A549 treated with GW870086 at 1 μM for 4 hours (cell line): Measurements from ENCODE around the gene RAB6C. TPM values are rescaled to one million over a fixed set of nuclear protein-coding genes. Genes with fewer than 3 reads are reported as not detected.

ENCODE experiments used
- total RNA-seq: library from RNA; stranded (reverse); fragments of 200-300 nt; extraction: Qiagen RNA extraction; gene quantifications from 5 replicates; pipeline ENCODE4 v1.2.3, GENCODE V29; 2022; ENCODE audit warnings: low read depth

RAB6C gene
- not detected in 5 replicates for total RNA-seq

GRCh38 chr2:129979629-129980155 lies at the start of gene RAB6C:
RAB6C (plus strand) TSS chr2:129979666; CDS start chr2:129980116, 450 bp downstream.

Other genes starting within 250 kb of the RAB6C start
- gene POTEF, start 149.6 kb downstream of the RAB6C start, total RNA-seq = not detected in 5 replicates
- 5.8 to 7.4 TPM (median 6.1 TPM) in 5 replicates for gene CCDC74B, start 165.4 kb downstream of the RAB6C start, total RNA-seq
- 60.5 to 76.6 TPM (median 73.6 TPM) in 5 replicates for gene SMPD4, start 201.9 kb downstream of the RAB6C start, total RNA-seq
- gene MZT2B, start 202.6 kb downstream of the RAB6C start, total RNA-seq = 295 to 433 TPM (median 412 TPM) in 5 replicates
- gene TUBA3E, start 218.8 kb downstream of the RAB6C start, total RNA-seq = 0.29 to 0.83 TPM (median 0.62 TPM) in 5 replicates